Ascending aorta (tissue), 2 donors: ENCODE results near the gene SMIM38. TPM values are rescaled to one million over a fixed set of nuclear protein-coding genes. Genes with fewer than 3 reads are reported as not detected.

Experiments used
- DNase-seq, 2 donors: peaks; one replicate each; pipeline ENCODE4 v3.0.0-alpha.2; 2019; ENCODE audit warnings: low spot score in 2 of 2
- H3K27ac ChIP-seq, 2 donors: fragments of 200-600 bp; sonication (generic); one replicate each; pipeline ENCODE4 v1.5.1; 2016 to 2017; ENCODE audit warnings: mild to moderate bottlenecking in 1 of 2
- H3K27me3 ChIP-seq: fragments of 200-600 bp; sonication (generic); one replicate; pipeline ENCODE4 v1.5.1; 2017
- H3K36me3 ChIP-seq, 2 donors: fragments of 200-600 bp; sonication (generic); one replicate each; pipeline ENCODE4 v1.5.1; 2016
- H3K4me1 ChIP-seq, 2 donors: fragments of 200-600 bp; sonication (generic); one replicate each; pipeline ENCODE4 v1.5.1; 2016 to 2017; ENCODE audit warnings: mild to moderate bottlenecking in 1 of 2
- H3K4me3 ChIP-seq, 2 donors: fragments of 200-600 bp; sonication (generic); one replicate each; pipeline ENCODE4 v1.5.1; 2016 to 2017; ENCODE audit warnings: mild to moderate bottlenecking in 1 of 2
- H3K9me3 ChIP-seq, 2 donors: fragments of 200-600 bp; sonication (generic); one replicate each; pipeline ENCODE4 v1.5.1; 2016
- intact Hi-C: fragments of 100-400 bp; cut with DNase I; formaldehyde crosslinking; loops from one replicate; pipeline ENCODE4 v1.15.1; 2023
- total RNA-seq: library from RNA; depleted of rRNA; stranded (reverse); fragments of >200 nt; gene quantifications from one replicate; pipeline ENCODE4 v1.1.0, GENCODE V29; 2016
- TF ChIP-seq, protein P1 (sequence below), 3 experiments: fragments of 200-600 bp in 2 of 3; fragments of 450-650 bp in 1 of 3; sonication (generic) in 2 of 3; IDR thresholded peaks; one replicate each; pipeline ENCODE4 v1.5.1; 2016 to 2019; ENCODE audit warnings: antibody characterized with exemption in 3 of 3, mild to moderate bottlenecking in 1 of 3, moderate library complexity in 1 of 3

The SMIM38 gene
- total RNA-seq, 1 donor from 2014 or later = 3.1 TPM

DNA sequence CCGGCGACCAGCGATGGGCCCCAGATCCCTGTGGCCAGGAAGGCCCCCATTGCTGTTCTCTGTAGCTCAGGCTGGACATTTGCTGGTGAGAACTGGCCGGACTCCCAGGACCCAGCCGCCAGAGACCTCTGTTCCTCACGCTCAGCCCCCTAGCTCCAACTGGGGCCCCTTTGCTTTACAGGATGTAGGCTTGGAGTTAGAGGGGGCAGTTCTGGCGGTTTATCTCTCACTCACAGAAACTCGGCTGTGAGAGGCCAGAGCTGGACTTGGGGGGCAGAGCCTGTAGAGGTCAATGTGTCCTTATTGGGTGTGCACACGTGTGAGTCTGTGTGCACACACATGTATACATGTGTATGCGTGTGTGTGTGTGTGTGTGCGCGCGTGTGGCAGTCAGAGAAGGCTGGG is 502 bp downstream of the SMIM38 start:
- no peaks in the 10 kb centered on the region for H3K36me3 ChIP-seq
- no peak overlapping the region for H3K27ac ChIP-seq
- no peak overlapping the region for H3K4me3 ChIP-seq
- H3K9me3 ChIP-seq = no peaks in the 10 kb centered on the region
- peaks cover 3 to 8% of the 10 kb centered on the region in 2 donors for H3K4me1 ChIP-seq
- no peak for DNase-seq
- TF ChIP-seq, protein P1, sequence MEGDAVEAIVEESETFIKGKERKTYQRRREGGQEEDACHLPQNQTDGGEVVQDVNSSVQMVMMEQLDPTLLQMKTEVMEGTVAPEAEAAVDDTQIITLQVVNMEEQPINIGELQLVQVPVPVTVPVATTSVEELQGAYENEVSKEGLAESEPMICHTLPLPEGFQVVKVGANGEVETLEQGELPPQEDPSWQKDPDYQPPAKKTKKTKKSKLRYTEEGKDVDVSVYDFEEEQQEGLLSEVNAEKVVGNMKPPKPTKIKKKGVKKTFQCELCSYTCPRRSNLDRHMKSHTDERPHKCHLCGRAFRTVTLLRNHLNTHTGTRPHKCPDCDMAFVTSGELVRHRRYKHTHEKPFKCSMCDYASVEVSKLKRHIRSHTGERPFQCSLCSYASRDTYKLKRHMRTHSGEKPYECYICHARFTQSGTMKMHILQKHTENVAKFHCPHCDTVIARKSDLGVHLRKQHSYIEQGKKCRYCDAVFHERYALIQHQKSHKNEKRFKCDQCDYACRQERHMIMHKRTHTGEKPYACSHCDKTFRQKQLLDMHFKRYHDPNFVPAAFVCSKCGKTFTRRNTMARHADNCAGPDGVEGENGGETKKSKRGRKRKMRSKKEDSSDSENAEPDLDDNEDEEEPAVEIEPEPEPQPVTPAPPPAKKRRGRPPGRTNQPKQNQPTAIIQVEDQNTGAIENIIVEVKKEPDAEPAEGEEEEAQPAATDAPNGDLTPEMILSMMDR (IDR thresholded peaks at IDR 0.05) = no peak
- H3K27me3 ChIP-seq = no peaks in the 10 kb centered on the region
- intact Hi-C loops = no loop called here

DNA sequence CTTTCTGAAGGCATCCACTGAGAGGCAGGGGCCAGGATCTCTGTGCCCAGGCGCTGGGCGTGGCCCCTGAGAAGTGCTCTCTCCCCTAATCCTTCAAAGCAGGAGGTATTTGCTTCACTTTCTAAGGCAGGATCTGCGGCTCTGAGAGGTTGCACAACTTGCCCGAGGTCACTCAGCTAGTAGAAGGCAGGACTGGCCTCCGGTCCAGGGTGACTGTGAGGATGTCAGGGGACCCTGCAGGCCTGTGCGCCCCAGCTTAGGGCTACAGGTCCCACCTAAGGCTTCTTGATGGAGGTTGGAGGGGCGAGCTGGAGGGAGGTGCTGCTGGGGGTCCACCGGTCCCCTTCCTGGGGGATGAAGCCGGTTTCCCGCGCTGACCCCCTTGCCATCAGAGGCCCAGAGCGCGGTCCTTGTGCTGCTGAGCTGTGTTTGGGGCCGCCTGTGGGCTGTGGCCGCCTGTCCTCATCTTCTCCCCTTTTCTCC is 979 bp downstream of the SMIM38 start:
- intact Hi-C loops = no loop called here
- DNase-seq = no peak
- Histone ChIP-seq H3K36me3 (no peaks in the 10 kb centered on the region), H3K4me1 (peaks cover 3 to 8% of the 10 kb centered on the region in 2 donors), H3K9me3 (no peaks in the 10 kb centered on the region), H3K4me3 (peak overlapping the region in 1 of 2 donors; percentile 41), H3K27me3 (no peaks in the 10 kb centered on the region), H3K27ac (peak overlapping the region; percentile 8 to 39)
- TF ChIP-seq, protein P1 (IDR thresholded peaks at IDR 0.05) = no peak

DNA sequence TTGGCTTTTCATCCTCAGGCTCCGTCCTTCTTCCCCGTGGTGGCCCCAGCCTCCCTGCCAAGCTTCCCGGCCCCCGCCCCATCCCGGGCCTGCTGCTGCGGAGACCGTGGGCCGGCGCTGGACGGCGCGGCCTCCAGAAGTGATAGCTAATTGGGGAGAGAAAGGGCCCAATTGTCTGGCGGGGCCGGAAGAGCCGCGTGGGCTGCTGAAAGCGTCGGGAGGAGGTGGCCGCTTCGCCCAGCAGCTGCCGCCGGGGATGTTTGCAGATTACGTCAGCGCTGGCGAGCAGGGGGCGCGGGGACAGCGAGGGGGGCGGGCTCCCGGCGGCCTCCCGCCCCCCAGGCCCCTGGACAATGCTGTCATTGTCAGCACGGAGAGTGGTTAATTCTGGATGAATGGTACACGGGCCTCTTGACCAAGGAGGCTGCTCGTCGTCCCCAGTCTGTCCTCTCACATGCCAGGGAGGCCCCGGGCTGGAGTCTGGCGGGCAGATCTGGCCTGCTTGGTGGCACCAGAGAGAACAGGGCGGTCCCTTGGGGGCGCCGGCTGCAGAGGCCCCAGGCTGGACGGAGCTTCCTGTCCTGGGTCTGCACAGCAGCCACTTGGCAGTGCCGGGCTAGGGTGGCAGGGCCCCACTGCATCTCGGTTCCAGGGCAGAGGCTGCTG is 1.6 kb downstream of the SMIM38 start:
- H3K36me3 ChIP-seq = no peaks in the 10 kb centered on the region
- peak overlapping the region in 1 of 2 donors; percentile 41 for H3K4me3 ChIP-seq
- intact Hi-C loops = no loop called here
- TF ChIP-seq, protein P1 (IDR thresholded peaks at IDR 0.05) = no peak
- H3K4me1 ChIP-seq = peaks cover 3 to 8% of the 10 kb centered on the region in 2 donors
- peak overlapping the region; percentile 8 to 39 for H3K27ac ChIP-seq
- DNase-seq = no peak
- H3K27me3 ChIP-seq = no peaks in the 10 kb centered on the region
- no peaks in the 10 kb centered on the region for H3K9me3 ChIP-seq

DNA sequence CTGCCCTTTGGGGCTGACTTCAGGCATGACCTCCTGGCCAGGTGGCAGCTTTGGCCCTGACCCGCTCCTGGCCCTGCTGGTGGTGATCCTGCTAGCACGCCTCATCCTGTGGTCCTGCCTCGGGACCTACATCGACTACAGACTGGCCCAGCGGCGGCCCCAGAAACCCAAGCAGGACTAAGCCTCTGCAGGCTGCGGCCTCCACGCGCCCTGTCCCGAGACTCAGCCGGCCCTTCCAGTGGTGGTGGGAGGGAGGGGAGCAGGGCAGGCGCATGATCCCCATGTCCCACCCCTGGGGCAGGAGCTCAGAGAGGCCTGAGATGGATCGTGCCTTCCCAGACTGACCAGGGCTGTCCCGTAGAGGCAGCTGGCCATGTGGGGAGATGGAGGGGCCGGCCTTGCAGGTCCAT is 2.1 kb downstream of the SMIM38 start:
- DNase-seq = no peak
- TF ChIP-seq, protein P1 (IDR thresholded peaks at IDR 0.05) = no peak
- H3K9me3 ChIP-seq = peaks cover 0 to under 1% of the 10 kb centered on the region in 2 donors
- intact Hi-C loops = no loop called here
- no peaks in the 10 kb centered on the region for H3K36me3 ChIP-seq
- peaks cover 3 to 8% of the 10 kb centered on the region in 2 donors for H3K4me1 ChIP-seq
- H3K27ac ChIP-seq = peak overlapping the region; percentile 8 to 39
- peak overlapping the region in 1 of 2 donors; percentile 41 for H3K4me3 ChIP-seq
- no peaks in the 10 kb centered on the region for H3K27me3 ChIP-seq

DNA sequence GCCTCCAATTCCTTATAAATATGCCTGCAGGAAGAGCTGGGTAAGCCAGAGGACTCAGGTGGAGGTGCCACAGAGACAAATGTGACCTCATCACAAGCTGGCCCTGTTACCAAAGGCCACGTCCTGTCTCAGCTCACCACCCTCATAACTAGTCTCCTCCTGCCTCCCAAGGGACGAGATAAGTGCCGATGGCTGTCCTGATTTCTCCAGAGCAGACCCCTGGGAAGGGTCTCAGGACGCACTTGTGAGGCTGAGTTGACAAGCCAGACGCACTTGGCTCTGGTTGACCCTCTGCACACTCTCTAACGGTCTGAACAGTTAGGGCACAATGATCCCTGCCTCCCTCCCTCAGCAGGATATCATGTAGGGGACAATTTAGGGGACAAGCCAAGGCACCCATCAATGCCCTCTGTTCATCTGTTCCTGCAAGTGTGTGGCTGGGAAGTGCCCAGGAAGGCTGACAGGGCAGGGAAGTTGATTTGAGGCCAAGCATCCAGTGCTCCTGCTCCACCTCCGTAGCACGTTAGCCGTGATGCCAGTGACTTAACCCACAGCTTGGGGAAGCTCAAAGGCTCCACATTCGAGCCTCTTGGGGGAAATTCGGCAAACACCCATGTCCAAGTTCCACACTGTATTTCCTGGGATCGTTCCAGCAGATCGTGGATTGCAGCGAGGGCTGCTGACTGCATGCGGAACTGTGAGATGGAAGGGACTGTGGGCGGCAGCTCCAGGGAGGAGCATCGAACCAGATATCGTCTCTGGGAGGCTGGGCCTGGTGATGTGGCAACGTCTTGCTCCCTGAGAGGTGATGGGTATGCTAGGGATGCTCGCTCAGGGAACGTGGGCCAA is 2.8 kb downstream of the SMIM38 start:
- intact Hi-C loops = no loop called here
- TF ChIP-seq, protein P1 (IDR thresholded peaks at IDR 0.05) = no peak
- H3K27me3 ChIP-seq = no peaks in the 10 kb centered on the region
- H3K27ac ChIP-seq = no peak overlapping the region
- H3K4me1 ChIP-seq = peaks cover 3 to 8% of the 10 kb centered on the region in 2 donors
- no peak for DNase-seq
- H3K36me3 ChIP-seq = no peaks in the 10 kb centered on the region
- H3K9me3 ChIP-seq = peaks cover 0 to 8% of the 10 kb centered on the region in 2 donors
- no peak overlapping the region for H3K4me3 ChIP-seq
